HepG2 (cell line): Measurements from ENCODE around the gene NAE1. TPM values are rescaled to one million over a fixed set of nuclear protein-coding genes. Genes with fewer than 3 reads are reported as not detected.
A peak's percentile ranks its signal among the peaks of the same experiment; 100 is the strongest.

Experiments
- CHCHD3 ChIP-seq: sonication (generic); formaldehyde crosslinking; IDR thresholded peaks from 2 replicates; pipeline ENCODE4 v1.8.0; 2022; ENCODE audit warnings: mild to moderate bottlenecking, missing genetic modification reagents, moderate library complexity
- DNMT1 ChIP-seq: sonication (generic); formaldehyde crosslinking; IDR thresholded peaks from 2 replicates; pipeline ENCODE4 v1.5.1; 2020; ENCODE audit warnings: mild to moderate bottlenecking, missing genetic modification reagents
- EHMT2 ChIP-seq: fragments of 200-600 bp; sonication (generic); IDR thresholded peaks from 2 replicates; pipeline ENCODE4 v1.7.0; 2017; ENCODE audit warnings: antibody characterized with exemption, low read depth, low read length, borderline replicate concordance
- FOXK2 ChIP-seq: fragments of 450-650 bp; IDR thresholded peaks from 2 replicates; pipeline ENCODE4 v1.6.1; 2016
- KDM3A ChIP-seq: IDR thresholded peaks from 2 replicates; pipeline ENCODE4 v1.6.1; 2018; ENCODE audit warnings: low read depth, missing compliant biosample characterization
- MED13 ChIP-seq: sonication (generic); formaldehyde crosslinking; IDR thresholded peaks from 2 replicates; pipeline ENCODE4 v1.5.0; 2020; ENCODE audit warnings: missing genetic modification reagents
- MTF1 ChIP-seq: sonication (generic); formaldehyde crosslinking; IDR thresholded peaks from 2 replicates; pipeline ENCODE4 v1.5.0; 2020; ENCODE audit warnings: missing genetic modification reagents
- RFX1 ChIP-seq: fragments of 450-650 bp; IDR thresholded peaks from 2 replicates; pipeline ENCODE4 v1.6.1; 2017
- RFXANK ChIP-seq: IDR thresholded peaks from 2 replicates; pipeline ENCODE4 v1.6.1; 2016
- SALL2 ChIP-seq: sonication (generic); formaldehyde crosslinking; IDR thresholded peaks from 2 replicates; pipeline ENCODE4 v1.8.1; 2023; ENCODE audit warnings: mild to moderate bottlenecking, missing genetic modification reagents, inconsistent platforms
- SNAI1 ChIP-seq: sonication (generic); formaldehyde crosslinking; IDR thresholded peaks from 2 replicates; pipeline ENCODE4 v1.5.0; 2020; ENCODE audit warnings: mild to moderate bottlenecking, missing genetic modification reagents, borderline replicate concordance
- SNRNP70 ChIP-seq: fragments of 200-400 bp; formaldehyde crosslinking; IDR thresholded peaks from 2 replicates; pipeline ENCODE4 v1.6.1; 2017; ENCODE audit warnings: mild to moderate bottlenecking, low read depth, low read length, moderate library complexity
- TRIM24 ChIP-seq: sonication (generic); formaldehyde crosslinking; IDR thresholded peaks from 2 replicates; pipeline ENCODE4 v1.8.0; 2022; ENCODE audit warnings: mild to moderate bottlenecking, missing genetic modification reagents
- ZFAT ChIP-seq: sonication (generic); formaldehyde crosslinking; conservative IDR thresholded peaks from 2 replicates; pipeline ENCODE4 v1.8.1; 2023; ENCODE audit warnings: missing genetic modification reagents, inconsistent platforms
- ZNF207 ChIP-seq: fragments of 450-650 bp; IDR thresholded peaks from 2 replicates; pipeline ENCODE4 v1.6.1; 2016; ENCODE audit warnings: antibody characterized with exemption, borderline replicate concordance
- ZNF33A ChIP-seq: sonication (generic); formaldehyde crosslinking; IDR thresholded peaks from 2 replicates; pipeline ENCODE4 v1.5.1; 2020; ENCODE audit warnings: missing genetic modification reagents, mild to moderate bottlenecking, moderate library complexity, borderline replicate concordance
- ZNF343 ChIP-seq: sonication (generic); formaldehyde crosslinking; IDR thresholded peaks from 2 replicates; pipeline ENCODE4 v1.4.0; 2020; ENCODE audit warnings: mild to moderate bottlenecking, missing genetic modification reagents
- ZNF589 ChIP-seq: sonication (generic); formaldehyde crosslinking; conservative IDR thresholded peaks from 2 replicates; pipeline ENCODE4 v1.8.0; 2022; ENCODE audit warnings: mild to moderate bottlenecking, moderate library complexity, missing genetic modification reagents
- ZSCAN12 ChIP-seq: sonication (generic); formaldehyde crosslinking; IDR thresholded peaks from 2 replicates; pipeline ENCODE4 v1.9.0; 2021; ENCODE audit warnings: mild to moderate bottlenecking, missing genetic modification reagents
- polyA plus RNA-seq, 8 experiments: library from polyadenylated mRNA; depleted of rRNA in 3 of 8; stranded (reverse) in 7 of 8; unstranded in 1 of 8; fragments of >200 nt; fragmentation: Illumina TruSeq in 4 of 8; extraction: Trizol in 4 of 8; gene quantifications; 2 replicates each; pipeline versions ENCODE4 v1.2.1 to v1.2.3, GENCODE V29; 2011 to 2016; ENCODE audit warnings: low read depth in 4 of 8, missing spikeins in 1 of 8, mixed read lengths in 1 of 8; ENCODE audit not compliant: insufficient read depth in 1 of 8
- total RNA-seq, 5 experiments: library from RNA; depleted of rRNA; stranded (reverse); fragments of >200 nt; fragmentation: Illumina TruSeq; extraction: Trizol; gene quantifications; 2 replicates each; pipeline ENCODE4 v1.2.3, GENCODE V29; 2016; ENCODE audit warnings: low read depth in 1 of 5
- TF ChIP-seq, protein P1 (sequence below): sonication (generic); formaldehyde crosslinking; IDR thresholded peaks from 2 replicates; pipeline ENCODE4 v1.4.0; 2020; ENCODE audit warnings: missing genetic modification reagents
- TF ChIP-seq, protein P2 (sequence below): sonication (generic); formaldehyde crosslinking; IDR thresholded peaks from 2 replicates; pipeline ENCODE4 v1.8.0; 2022; ENCODE audit warnings: missing genetic modification reagents, mild to moderate bottlenecking, inconsistent platforms, borderline replicate concordance
- TF ChIP-seq, protein P3 (sequence below): sonication (generic); formaldehyde crosslinking; IDR thresholded peaks from 2 replicates; pipeline ENCODE4 v1.8.1; 2023; ENCODE audit warnings: mild to moderate bottlenecking, missing genetic modification reagents
- TF ChIP-seq, protein P4 (sequence below): sonication (generic); formaldehyde crosslinking; IDR thresholded peaks from 2 replicates; pipeline ENCODE4 v1.9.0; 2022; ENCODE audit warnings: missing genetic modification reagents, mild to moderate bottlenecking, borderline replicate concordance

The NAE1 gene
- total and polyA plus RNA-seq, 2 of the 13 experiments (the other 11 are each of a cell fraction or from before 2014, with no cell fraction given), result 95.7 to 206 TPM

DNA sequence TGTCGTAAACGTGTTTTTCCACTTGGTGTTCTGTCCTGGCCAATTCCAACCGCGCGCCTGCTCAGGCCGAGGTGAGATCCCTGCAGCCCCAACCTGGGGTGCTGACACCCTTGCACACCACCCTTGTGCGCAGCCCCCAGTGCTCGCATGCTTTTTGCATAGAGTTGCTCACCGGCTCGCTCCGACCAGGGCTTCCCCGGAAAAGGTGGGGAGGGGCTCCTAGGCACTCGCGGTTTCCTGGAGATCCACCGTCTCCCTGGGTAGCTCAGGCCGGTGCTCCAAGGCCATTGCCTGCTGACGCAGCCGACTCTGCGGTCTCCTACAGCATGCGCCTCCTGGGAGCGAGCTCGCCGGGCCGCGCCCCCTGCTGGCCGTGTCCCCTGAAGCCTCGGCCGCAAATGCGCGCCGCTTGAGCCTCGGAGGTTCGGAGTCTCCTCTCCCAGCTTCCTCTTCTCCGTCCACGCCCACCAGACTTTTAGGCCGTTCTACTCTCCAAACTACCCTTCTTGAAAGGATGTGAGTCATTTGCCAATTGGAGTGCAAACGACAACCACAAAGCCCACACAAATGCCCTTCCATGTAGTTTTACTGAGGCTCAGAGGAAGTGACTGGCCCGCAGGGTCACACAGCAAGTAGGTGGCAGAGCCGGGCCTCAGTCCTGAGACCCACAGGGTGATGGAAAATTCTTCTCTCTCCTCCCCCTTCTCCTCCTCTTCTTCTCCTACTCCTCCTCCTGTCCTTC is 42.3 kb upstream of the NAE1 start (continued):
- peak; percentile 88; the same call in 1 of the 2 replicates for TF ChIP-seq KDM3A (CRISPR knock-in tag)
- TF ChIP-seq RFX1, result no peak
- TF ChIP-seq SALL2 (CRISPR knock-in tag), result peak; percentile 56; the same call in 1 of the 2 replicates
- TF ChIP-seq, protein P1, sequence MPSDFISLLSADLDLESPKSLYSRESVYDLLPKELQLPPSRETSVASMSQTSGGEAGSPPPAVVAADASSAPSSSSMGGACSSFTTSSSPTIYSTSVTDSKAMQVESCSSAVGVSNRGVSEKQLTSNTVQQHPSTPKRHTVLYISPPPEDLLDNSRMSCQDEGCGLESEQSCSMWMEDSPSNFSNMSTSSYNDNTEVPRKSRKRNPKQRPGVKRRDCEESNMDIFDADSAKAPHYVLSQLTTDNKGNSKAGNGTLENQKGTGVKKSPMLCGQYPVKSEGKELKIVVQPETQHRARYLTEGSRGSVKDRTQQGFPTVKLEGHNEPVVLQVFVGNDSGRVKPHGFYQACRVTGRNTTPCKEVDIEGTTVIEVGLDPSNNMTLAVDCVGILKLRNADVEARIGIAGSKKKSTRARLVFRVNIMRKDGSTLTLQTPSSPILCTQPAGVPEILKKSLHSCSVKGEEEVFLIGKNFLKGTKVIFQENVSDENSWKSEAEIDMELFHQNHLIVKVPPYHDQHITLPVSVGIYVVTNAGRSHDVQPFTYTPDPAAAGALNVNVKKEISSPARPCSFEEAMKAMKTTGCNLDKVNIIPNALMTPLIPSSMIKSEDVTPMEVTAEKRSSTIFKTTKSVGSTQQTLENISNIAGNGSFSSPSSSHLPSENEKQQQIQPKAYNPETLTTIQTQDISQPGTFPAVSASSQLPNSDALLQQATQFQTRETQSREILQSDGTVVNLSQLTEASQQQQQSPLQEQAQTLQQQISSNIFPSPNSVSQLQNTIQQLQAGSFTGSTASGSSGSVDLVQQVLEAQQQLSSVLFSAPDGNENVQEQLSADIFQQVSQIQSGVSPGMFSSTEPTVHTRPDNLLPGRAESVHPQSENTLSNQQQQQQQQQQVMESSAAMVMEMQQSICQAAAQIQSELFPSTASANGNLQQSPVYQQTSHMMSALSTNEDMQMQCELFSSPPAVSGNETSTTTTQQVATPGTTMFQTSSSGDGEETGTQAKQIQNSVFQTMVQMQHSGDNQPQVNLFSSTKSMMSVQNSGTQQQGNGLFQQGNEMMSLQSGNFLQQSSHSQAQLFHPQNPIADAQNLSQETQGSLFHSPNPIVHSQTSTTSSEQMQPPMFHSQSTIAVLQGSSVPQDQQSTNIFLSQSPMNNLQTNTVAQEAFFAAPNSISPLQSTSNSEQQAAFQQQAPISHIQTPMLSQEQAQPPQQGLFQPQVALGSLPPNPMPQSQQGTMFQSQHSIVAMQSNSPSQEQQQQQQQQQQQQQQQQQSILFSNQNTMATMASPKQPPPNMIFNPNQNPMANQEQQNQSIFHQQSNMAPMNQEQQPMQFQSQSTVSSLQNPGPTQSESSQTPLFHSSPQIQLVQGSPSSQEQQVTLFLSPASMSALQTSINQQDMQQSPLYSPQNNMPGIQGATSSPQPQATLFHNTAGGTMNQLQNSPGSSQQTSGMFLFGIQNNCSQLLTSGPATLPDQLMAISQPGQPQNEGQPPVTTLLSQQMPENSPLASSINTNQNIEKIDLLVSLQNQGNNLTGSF (CRISPR knock-in tag), result 0 out of 2 replicates have a peak, but pooled peaks have one; percentile 65
- TF ChIP-seq MTF1 (CRISPR knock-in tag), result no peak
- TF ChIP-seq, protein P2, sequence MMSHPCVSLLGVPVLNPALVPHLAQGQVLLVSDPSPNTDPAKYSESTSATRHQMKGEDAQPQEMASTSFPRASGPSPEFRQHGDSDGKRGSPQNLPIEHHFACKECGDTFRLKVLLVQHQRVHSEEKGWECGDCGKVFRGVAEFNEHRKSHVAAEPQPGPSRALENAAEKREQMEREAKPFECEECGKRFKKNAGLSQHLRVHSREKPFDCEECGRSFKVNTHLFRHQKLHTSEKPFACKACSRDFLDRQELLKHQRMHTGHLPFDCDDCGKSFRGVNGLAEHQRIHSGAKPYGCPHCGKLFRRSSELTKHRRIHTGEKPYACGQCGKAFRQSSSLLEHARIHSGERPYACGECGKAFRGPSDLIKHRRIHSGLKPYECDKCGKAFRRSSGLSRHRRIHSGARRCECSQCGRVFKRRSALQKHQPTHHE, result no peak
- TF ChIP-seq TRIM24 (CRISPR knock-in tag), result no peak
- TF ChIP-seq EHMT2, result no peak
- TF ChIP-seq CHCHD3, result no peak; the same call in 1 of the 2 replicates
- TF ChIP-seq, protein P3, sequence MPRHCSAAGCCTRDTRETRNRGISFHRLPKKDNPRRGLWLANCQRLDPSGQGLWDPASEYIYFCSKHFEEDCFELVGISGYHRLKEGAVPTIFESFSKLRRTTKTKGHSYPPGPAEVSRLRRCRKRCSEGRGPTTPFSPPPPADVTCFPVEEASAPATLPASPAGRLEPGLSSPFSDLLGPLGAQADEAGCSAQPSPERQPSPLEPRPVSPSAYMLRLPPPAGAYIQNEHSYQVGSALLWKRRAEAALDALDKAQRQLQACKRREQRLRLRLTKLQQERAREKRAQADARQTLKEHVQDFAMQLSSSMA, result 0 out of 2 replicates have a peak, but pooled peaks have one; percentile 57
- no peak for TF ChIP-seq RFXANK (CRISPR knock-in tag)
- no peak for TF ChIP-seq SNRNP70
- TF ChIP-seq ZNF33A (CRISPR knock-in tag), result no peak
- no peak for TF ChIP-seq FOXK2
- TF ChIP-seq, protein P4, sequence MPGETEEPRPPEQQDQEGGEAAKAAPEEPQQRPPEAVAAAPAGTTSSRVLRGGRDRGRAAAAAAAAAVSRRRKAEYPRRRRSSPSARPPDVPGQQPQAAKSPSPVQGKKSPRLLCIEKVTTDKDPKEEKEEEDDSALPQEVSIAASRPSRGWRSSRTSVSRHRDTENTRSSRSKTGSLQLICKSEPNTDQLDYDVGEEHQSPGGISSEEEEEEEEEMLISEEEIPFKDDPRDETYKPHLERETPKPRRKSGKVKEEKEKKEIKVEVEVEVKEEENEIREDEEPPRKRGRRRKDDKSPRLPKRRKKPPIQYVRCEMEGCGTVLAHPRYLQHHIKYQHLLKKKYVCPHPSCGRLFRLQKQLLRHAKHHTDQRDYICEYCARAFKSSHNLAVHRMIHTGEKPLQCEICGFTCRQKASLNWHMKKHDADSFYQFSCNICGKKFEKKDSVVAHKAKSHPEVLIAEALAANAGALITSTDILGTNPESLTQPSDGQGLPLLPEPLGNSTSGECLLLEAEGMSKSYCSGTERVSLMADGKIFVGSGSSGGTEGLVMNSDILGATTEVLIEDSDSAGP, result peak; percentile 85
- TF ChIP-seq ZNF343 (CRISPR knock-in tag), result no peak
- TF ChIP-seq ZNF207, result no peak
- TF ChIP-seq ZFAT, result no peak
- TF ChIP-seq SNAI1, result no peak
- TF ChIP-seq ZNF589, result no peak
- 0 out of 2 replicates have a peak, but pooled peaks have one; percentile 60 for TF ChIP-seq DNMT1
- no peak for TF ChIP-seq ZSCAN12 (CRISPR knock-in tag)
- no peak for TF ChIP-seq MED13 (CRISPR knock-in tag)
